SH-SY5Y (cell line): Measurements from ENCODE around the gene ADSS2.

Source experiments
- GATA2 ChIP-seq: IDR thresholded peaks from 2 replicates; pipeline ENCODE4 v1.6.1; 2011; ENCODE audit warnings: mild to moderate bottlenecking, low read depth, low read length
- GATA3 ChIP-seq: IDR thresholded peaks from 2 replicates; pipeline ENCODE4 v1.6.1; 2011; ENCODE audit warnings: low read depth, mild to moderate bottlenecking, low read length, moderate library complexity

ADSS2 gene

DNA sequence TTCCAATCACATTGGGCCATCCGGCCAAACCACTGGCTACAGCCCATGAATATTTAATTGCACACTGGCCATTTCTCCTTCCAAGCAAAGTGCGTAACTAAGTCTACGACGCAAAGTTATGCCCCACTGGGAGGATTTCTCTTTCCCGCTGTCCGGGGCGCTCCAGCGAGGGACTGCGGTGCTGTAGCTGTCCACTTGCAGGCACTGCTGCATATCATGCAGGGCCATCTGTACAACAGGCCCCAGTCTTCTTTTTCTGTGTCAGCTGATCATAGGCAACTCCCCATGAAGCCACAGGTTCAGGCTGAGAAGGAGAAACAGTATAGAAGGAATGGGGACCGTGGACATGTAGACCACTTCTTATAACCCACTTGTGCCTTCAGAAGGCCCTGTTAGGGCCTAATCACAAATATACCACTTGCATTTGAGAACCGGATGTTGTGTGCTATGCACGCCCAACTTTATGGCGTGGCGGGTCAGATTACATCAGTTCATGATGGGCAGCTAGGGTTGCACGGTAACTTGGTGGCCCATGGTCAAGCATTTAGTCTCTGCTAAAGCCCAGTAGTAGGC, 58.0 kb downstream of the ADSS2 start:
- TF ChIP-seq GATA3 = no peak
- TF ChIP-seq GATA2 = no peak

DNA sequence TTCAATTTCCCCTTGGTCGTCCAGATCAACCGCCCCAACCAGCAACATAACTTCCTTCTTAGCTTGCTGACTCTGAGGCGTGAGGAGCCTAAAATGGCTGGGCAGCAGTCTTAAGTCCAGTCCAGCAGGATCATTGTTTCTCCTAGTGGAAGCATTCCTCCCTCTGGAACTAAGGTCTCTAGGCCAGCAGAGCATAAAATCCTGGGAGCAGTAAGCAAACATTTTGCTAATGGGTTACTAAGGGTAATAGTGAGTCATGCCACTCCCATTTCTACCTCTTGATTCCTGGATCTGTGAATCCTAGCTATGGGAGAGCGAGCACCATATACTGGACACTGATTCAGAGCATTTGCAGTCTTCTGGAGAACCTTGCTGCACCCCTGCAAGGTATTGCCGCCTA, 59.9 kb downstream of the ADSS2 start:
- TF ChIP-seq GATA2 = no peak
- TF ChIP-seq GATA3 = no peak

DNA sequence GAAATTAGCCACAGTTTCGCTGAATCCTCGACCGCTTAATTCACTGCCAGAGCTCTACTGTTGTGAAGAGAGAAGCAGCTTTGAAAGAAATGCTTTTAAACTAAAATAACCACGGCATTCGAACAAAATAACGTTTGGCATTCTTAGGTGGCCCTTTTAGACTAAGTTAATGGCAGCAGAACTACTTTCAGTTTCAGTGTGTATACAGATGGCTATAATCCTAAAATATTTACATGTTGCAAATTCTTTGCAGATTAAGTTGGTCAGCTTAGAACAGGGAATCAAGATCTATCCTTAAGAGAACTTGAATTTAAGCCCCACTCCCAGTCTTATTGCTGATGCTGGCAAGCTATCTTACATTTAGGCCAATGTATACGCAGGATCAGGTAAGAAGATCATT, 62.7 kb downstream of the ADSS2 start:
- TF ChIP-seq GATA3 (no peak), GATA2 (no peak)

DNA sequence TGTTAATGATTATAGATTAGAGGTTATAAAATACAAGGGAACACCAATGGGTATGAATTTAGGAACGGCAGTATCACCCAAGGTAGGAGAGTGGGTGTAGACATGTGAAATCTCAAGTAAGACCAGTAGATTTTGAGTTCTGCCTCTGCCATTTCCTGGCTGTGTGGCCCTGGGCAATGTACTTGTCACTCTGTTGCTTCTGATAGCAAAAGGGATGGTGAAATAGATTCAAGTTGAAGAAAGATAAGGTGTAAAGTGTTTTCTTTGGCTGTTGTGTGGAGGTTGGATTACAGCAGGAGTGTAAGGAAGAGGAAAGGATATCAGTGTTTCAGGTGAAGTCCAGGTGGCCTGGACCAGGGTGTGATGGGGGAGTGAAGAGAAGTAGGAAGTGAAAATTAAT, 64.3 kb downstream of the ADSS2 start:
- TF ChIP-seq GATA3 (no peak), GATA2 (no peak)

DNA sequence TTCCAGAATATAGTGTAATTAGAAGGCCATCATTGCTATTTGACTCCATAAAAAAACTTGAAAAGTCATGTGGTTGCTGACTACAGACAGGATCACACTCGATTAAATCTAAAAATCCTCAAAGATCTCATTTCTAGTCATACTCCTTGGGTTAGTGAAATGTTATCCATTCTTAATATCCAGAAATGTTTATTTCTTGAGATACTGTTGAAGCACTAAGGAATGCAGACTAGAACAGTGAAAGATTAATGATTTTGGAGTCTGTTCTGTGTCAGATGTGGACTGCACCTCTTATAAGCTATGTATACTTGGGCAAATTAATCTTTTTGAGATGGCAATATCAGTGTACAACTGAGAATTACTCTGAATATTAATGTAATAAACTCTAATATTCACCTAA, 65.1 kb downstream of the ADSS2 start:
- TF ChIP-seq GATA3 = no peak
- TF ChIP-seq GATA2 = no peak

DNA sequence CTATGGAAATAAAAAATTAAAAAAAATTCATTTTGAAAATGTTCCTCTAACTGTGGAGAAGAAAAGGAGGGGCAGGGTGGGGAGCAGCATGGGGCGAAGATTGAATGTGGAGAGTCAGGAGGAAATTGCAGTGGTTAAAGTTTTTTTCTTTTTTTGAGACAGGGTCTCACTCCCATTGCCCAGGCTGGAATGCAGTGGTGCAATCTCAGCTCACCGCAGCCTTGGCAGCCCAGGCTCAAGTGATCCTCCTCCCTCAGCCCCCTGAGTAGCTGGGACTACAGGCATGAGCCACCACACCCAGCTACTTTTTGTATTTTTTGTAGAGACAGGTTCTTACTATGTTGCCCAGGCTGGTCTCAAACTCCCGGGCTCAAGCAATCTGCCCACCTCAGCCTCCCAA, 67.6 kb downstream of the ADSS2 start:
- TF ChIP-seq GATA2 = no peak
- TF ChIP-seq GATA3 = no peak

DNA sequence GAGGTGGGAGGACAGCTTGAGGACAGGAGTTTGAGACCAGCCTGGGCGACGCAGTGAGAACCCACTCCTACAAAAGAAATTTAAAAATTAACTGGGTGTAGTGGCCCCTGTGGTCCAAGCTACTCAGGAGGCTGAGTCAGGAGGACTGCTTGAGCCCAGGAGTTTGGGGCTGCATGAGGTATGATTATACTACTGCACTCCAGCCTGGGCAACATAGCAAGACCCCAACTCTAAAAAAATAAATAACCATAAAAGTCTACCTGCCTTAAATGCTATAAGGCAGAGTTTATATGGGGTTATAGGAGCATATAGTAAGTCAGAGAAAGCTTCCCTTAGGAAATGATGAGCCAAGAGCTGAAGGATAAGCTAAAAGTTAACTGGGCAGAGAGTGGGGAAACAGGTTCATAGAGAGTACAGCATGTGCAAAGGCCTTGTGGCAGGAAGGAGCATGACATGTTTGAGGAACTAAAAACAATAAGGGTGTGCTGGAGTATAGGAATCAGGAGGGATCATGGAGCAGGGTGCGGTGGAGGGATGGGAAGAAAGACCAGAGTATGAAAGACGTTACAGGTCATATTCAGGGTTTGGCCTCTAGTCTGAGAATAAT, 68.3 kb downstream of the ADSS2 start:
- TF ChIP-seq GATA2 = no peak
- no peak for TF ChIP-seq GATA3

DNA sequence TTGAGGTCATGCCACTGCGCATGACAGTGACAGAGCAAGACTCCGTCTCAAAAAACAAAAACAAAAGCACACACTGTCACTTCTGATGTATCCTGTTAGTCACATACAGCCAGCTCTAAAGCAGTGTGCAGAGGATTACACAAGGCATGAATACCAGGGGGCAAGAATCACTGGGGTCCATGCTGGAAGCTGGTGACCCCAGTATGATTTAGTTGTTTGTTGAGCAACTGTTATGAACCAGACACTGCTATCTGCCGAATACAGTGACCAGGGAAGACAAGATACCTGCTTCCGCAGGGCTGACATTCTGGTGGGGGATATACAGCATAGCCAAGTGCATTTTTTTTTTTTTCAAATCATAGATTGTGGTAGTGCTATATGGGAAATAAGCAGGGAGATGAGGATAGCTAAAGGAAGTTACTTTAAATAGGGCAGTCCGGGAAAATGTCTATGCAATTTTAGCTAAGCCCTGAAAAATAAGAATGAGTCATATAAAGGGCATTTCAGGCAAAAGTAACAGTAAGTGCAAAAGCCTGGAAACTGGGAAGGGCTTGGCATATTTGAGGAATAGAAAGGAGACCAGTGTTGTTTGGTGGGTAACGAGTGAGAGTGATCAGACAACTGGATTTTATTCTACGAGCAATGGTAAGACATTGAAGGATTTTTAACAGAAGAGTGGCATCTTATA, 69.7 kb downstream of the ADSS2 start:
- TF ChIP-seq GATA3 (no peak), GATA2 (no peak)

DNA sequence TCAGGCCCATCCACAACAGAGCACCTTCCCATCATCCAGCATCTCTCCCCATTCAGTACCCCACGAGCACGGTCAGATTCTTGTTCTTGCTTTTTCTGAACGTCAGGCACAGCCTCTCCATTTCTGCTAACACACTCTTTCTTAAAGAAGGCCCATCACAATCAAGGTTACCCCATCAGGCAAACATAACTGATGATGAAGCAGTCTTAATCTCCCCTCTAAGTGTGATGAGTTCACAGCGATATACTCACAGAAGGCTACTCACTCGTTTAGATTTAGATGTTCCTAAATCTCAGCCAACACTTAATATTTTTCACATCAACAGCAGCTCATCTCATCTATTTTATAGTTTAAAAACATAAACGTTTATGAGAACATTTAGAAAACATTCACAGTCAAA, 75.6 kb downstream of the ADSS2 start:
- TF ChIP-seq GATA3 (no peak), GATA2 (no peak)

DNA sequence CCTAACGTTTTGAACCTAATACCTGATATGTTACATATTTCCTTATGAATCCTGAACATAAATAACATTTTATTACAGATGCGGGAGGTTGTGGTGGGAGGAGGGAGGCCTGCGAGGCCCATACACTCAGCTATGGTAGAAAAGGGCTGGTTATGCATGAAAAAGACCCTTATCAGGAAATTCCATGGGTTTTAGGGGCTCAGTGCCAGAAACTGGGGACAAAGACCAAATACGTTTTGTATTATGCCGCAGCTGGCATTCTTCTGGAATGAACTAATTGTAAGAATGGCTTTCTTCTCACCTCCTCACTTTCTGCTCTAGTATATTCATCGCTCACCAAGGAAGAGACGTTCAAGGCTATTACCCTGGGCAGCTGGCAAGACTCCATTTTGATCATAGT, 76.7 kb downstream of the ADSS2 start:
- TF ChIP-seq GATA3 (no peak), GATA2 (no peak)

DNA sequence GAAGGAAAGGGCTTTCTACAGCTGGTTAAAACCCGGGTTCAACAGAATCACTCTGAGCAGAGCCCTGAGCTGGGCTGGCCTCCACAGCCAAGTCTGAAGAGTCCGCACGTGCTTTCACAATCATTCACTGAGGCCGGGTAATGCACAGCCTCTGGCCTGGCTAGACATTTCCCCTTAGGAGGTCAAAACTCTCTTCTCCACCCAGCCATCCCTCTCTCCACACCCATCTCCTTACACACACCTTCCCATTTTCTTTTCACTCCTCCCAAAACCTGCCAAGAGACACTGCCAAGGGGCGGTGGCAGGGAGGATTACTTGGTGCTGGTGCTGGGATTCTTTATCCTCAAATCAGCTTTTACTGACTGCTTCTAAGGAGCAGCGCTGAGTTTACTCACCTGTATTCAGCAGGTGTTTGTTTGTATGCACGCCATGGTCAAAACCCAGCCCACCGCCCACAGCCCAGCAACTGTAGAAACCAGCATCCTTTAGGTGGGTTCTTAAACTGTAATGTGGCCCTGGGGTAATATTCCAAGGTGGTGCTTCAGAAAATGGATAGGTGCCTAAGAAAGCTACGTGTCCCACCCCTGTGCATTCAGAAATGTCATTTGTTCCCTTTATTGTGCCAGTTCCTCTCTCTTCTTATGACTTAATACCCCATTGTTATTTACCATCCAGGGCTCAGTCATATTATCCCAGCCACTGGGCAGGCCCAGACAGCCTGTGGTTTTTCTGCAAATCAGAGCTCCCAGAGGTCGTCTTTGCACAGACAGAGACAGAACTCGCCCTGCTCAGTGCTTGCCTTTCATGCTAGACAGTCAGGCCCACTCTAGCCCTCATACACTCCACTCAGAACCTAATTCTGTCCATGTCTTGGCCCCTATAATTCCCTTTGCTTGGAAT, 80.2 kb downstream of the ADSS2 start:
- TF ChIP-seq GATA3 = no peak
- TF ChIP-seq GATA2 = no peak

DNA sequence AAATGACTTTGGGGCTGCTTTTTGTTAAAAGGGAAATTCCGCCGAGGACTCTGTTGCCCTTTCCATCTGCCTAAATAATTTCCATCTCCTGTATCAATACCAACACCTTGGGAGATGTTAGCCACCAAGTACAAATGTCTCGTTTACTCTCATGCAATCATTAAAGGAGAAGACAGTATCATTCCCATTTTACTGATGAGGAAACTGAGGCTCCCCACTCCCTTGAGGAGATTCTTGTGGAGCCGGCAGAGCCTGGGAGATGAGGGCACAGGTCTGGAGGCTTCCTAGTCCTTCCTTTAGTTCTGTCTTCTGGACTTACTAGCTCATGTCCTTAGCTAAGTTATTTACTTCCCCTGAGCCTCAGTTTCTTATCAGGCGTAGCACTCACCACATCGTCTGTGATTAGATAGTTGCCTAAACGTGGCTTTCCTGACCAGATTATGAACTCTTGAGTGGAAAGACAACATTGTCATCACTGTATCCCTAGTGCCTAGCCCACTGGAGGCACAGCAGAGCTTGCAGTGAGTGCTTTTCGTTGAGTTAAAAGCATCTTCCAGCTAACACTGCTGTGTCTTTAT, 81.6 kb downstream of the ADSS2 start:
- no peak for TF ChIP-seq GATA2
- TF ChIP-seq GATA3 = no peak

DNA sequence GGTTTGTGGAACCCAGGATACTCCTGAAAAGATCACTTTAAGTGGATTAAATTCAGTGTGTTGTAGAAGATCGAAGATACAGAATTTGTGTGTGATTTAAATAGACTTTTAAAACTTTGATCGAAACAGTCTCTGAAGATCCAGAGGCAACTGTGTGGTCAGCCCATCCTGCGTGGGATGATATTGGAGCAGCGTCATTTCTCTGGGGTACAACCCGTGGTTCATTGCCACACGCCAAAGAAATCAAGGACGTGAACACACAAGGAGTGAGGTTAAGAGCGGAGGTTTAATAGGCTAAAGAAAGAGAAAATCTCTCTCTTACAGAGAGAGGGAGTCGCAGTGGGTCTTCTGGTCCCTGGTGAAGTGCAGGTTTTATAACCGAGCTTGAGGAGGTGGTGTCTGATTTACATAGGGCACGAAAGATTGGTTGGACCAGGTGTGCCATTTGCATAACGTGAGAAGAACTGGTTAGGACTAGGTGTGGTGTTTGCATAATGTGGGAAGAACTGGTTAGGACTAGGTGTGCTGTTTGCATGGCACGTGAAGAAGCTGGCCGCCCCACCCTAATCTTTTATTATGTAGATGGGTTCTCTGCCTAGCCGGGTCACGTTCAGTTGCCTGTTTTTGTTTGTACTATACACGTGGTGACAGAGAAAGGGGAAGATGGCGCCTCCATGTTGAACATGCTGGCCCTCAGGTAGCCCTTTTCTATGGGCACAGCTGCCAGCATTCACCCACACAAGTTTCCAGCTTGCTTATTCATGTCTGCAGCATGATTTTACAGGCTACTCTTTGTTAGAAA, 82.3 kb downstream of the ADSS2 start:
- TF ChIP-seq GATA3 = no peak
- TF ChIP-seq GATA2 = no peak

DNA sequence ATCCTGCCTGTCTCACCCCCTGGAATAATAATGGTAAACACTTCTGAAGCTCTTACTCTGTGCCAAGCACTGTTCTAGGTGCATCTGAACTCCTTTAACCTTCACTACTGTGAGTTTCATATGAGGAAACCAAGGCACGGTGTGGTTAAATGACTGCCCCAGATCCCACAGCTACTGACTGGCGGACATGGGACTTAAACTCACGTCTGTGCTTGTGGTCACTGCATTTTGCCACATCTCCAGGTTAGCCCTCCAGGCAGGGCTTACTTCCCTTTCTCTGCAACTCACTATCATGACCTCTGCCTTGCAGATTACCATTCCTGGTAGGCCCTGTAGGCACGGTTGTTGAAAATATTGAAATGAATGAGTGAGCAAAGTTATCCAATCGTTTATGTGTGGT, 83.4 kb downstream of the ADSS2 start:
- TF ChIP-seq GATA2 (no peak), GATA3 (no peak)

DNA sequence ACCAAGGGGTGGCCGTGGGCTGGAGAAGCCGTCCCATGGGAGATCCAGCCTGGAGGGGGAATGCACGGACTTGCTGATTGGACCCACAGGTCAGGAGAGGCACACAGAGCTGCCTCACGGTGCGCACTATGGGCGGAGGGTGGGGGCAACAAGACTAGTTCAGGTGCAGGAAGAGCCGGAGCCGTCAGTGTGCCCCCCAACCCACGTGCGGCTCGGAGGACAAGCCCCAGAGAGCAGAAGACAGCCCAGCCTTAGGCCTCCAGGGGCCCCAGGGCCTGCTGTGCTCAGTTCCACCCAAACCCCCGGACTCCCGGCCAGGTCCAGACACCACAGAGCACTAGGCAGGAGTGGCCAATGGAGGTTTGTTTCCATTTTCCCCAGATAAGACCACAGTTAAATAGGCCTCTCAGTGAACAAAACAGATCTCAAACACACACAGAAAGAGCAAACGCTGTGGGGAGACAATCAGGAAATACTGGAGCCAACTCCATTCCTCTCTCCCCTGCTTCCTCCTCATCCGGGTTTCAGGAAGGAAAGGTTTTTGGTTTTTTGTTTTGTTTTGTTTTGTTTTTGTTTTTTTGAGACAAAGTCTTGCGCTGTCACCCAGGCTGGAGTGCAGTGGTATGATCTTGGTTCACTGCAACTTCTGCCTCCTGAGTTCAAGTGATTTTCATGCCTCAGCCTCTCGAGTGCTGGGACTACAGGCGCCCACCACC, 84.2 kb downstream of the ADSS2 start:
- no peak for TF ChIP-seq GATA3
- no peak for TF ChIP-seq GATA2
